HepG2 (cell line): Measurements from ENCODE around the gene CTLA4. TPM values are rescaled to one million over a fixed set of nuclear protein-coding genes. Genes with fewer than 3 reads are reported as not detected.

ENCODE experiments used
- ATAC-seq: fragments of 200-7000 bp; cut with Tn5 transposase; 3 replicates; pipeline ENCODE4 v1.9.1; 2020; ENCODE audit warnings: mild to moderate bottlenecking, moderate library complexity
- BruUV-seq: library from RNA; stranded (reverse); fragments of 400-500 nt; replicated peaks from 2 replicates; lab custom pipeline; 2021; lab: Mats Ljungman, UMichigan
- CTCF ChIA-PET: fragments of 300-600 bp; formaldehyde crosslinking; extraction: SDS; loops from one replicate; lab custom pipeline; 2021; ENCODE audit warnings: low total read pairs, inconsistent platforms, low intra/inter-chr PET ratio; lab: Yijun Ruan, JAX
- POLR2A ChIA-PET: fragments of 350-600 bp; sonication (Branson Sonifier 250); formaldehyde crosslinking; loops from one replicate; lab custom pipeline; 2020; ENCODE audit warnings: antibody characterized with exemption, inconsistent platforms; lab: Yijun Ruan, JAX
- DNase-seq: peaks from one replicate; pipeline ENCODE4 v3.0.0-alpha.2; 2015; ENCODE audit warnings: low spot score
- FAIRE-seq: peaks from 3 replicates; lab custom pipeline; 2011; peaks lifted over from hg19 to GRCh38; lab: Jason Lieb, UNC
- H2AFZ ChIP-seq: one replicate; pipeline ENCODE4 v1.6.1; 2011; ENCODE audit warnings: low read length, inconsistent platforms
- H3K27ac ChIP-seq: fragments of 300-600 bp; 3 replicates; pipeline ENCODE4 v1.8.0; 2011; ENCODE audit warnings: mixed run types, mild to moderate bottlenecking, mixed read lengths, low read length, inconsistent platforms; ENCODE audit not compliant: insufficient read depth; ENCODE audit errors: extremely low read length
- H3K27me3 ChIP-seq, 2 experiments: fragments of 200-600 bp in 1 of 2; 2 replicates in 1 of 2; 3 replicates in 1 of 2; pipeline versions ENCODE4 v1.6.0 to v1.8.0; 2011; ENCODE audit warnings: low read length in 2 of 2, mild to moderate bottlenecking in 2 of 2, moderate library complexity in 2 of 2, inconsistent platforms in 1 of 2; ENCODE audit not compliant: insufficient read depth in 2 of 2, control insufficient read depth in 1 of 2
- H3K36me3 ChIP-seq, 2 experiments: fragments of 200-600 bp in 1 of 2; replicated peaks in 1 of 2; 2 replicates in 1 of 2; 3 replicates in 1 of 2; pipeline versions ENCODE4 v1.5.1 to v1.8.0; 2011; ENCODE audit warnings: low read length in 2 of 2, inconsistent platforms in 1 of 2; ENCODE audit not compliant: insufficient read depth in 2 of 2, control insufficient read depth in 1 of 2
- H3K4me1 ChIP-seq: 2 replicates; pipeline ENCODE4 v1.5.1; 2012; ENCODE audit warnings: low read length, inconsistent platforms; ENCODE audit not compliant: insufficient read depth
- H3K4me2 ChIP-seq: 2 replicates; pipeline ENCODE4 v1.6.0; 2011; ENCODE audit warnings: low read depth, low read length, inconsistent platforms
- H3K4me3 ChIP-seq, 3 experiments: fragments of 200-600 bp in 1 of 3; sonication (generic), shearing (Covaris generic) in 1 of 3; replicated peaks in 1 of 3; 2 replicates each; pipeline ENCODE4 v1.5.1; 2011 to 2016; ENCODE audit warnings: low read length in 3 of 3, inconsistent platforms in 2 of 3, low read depth in 2 of 3, mild to moderate bottlenecking in 2 of 3, control low read depth in 1 of 3, mixed read lengths in 1 of 3; ENCODE audit not compliant: insufficient read depth in 1 of 3
- H3K79me2 ChIP-seq: one replicate; pipeline ENCODE4 v1.6.1; 2011; ENCODE audit warnings: low read length, inconsistent platforms; ENCODE audit not compliant: insufficient read depth
- H3K9ac ChIP-seq: 2 replicates; pipeline ENCODE4 v1.6.0; 2011; ENCODE audit warnings: mild to moderate bottlenecking, low read depth, low read length, inconsistent platforms; ENCODE audit not compliant: insufficient read depth
- H3K9me3 ChIP-seq: 2 replicates; pipeline ENCODE4 v1.5.1; 2012; ENCODE audit warnings: mild to moderate bottlenecking, low read length
- H4K20me1 ChIP-seq: 2 replicates; pipeline ENCODE4 v1.6.0; 2011; ENCODE audit warnings: inconsistent platforms, mild to moderate bottlenecking, low read length, moderate library complexity; ENCODE audit not compliant: insufficient read depth
- ARNT2 ChIP-seq: sonication (generic); formaldehyde crosslinking; IDR thresholded peaks from 2 replicates; pipeline ENCODE4 v1.8.0; 2022; ENCODE audit warnings: mild to moderate bottlenecking, low read depth, missing genetic modification reagents, moderate library complexity
- MED1 ChIP-seq: sonication (generic); formaldehyde crosslinking; IDR thresholded peaks from 2 replicates; pipeline ENCODE4 v1.4.0; 2020; ENCODE audit warnings: missing genetic modification reagents
- NFATC3 ChIP-seq: sonication (generic); formaldehyde crosslinking; IDR thresholded peaks from 2 replicates; pipeline ENCODE4 v1.5.1; 2020; ENCODE audit warnings: mild to moderate bottlenecking, missing genetic modification reagents
- NFRKB ChIP-seq: fragments of 450-650 bp; IDR thresholded peaks from 2 replicates; pipeline ENCODE4 v1.6.1; 2017
- POLR2A ChIP-seq, 2 experiments: IDR thresholded peaks; 2 replicates each; pipeline ENCODE4 v1.6.1; 2011; ENCODE audit warnings: low read depth in 2 of 2, low read length in 2 of 2, mild to moderate bottlenecking in 1 of 2, moderate library complexity in 1 of 2; ENCODE audit not compliant: insufficient read depth in 1 of 2
- RNF219 ChIP-seq: sonication (generic); formaldehyde crosslinking; IDR thresholded peaks from 2 replicates; pipeline ENCODE4 v1.5.0; 2020; ENCODE audit warnings: mild to moderate bottlenecking, missing genetic modification reagents
- TCF7 ChIP-seq: sonication (generic); IDR thresholded peaks from 2 replicates; pipeline ENCODE4 v1.6.1; 2016; ENCODE audit warnings: antibody characterized with exemption, low read depth
- TEAD3 ChIP-seq: optimal IDR thresholded peaks from 2 replicates; pipeline ENCODE3; 2016; ENCODE audit warnings: borderline replicate concordance
- THAP9 ChIP-seq: sonication (generic); formaldehyde crosslinking; IDR thresholded peaks from 2 replicates; pipeline ENCODE4; 2020; ENCODE audit warnings: missing genetic modification reagents, mild to moderate bottlenecking, borderline replicate concordance
- ZBTB10 ChIP-seq: sonication (generic); formaldehyde crosslinking; IDR thresholded peaks from 2 replicates; pipeline ENCODE4 v1.4.0; 2020; ENCODE audit warnings: missing genetic modification reagents, borderline replicate concordance
- ZBTB43 ChIP-seq: sonication (generic); formaldehyde crosslinking; conservative IDR thresholded peaks from 2 replicates; pipeline ENCODE4 v1.4.0; 2020; ENCODE audit warnings: missing genetic modification reagents
- ZEB1 ChIP-seq: IDR thresholded peaks from 2 replicates; pipeline ENCODE4 v1.6.1; 2012; ENCODE audit warnings: mild to moderate bottlenecking, low read depth, inconsistent platforms; ENCODE audit not compliant: insufficient replicate concordance
- ZNF124 ChIP-seq: sonication (generic); formaldehyde crosslinking; IDR thresholded peaks from 2 replicates; pipeline ENCODE4 v1.4.0; 2020; ENCODE audit warnings: missing genetic modification reagents
- ZNF550 ChIP-seq: sonication (generic); formaldehyde crosslinking; IDR thresholded peaks from 2 replicates; pipeline ENCODE4 v1.4.0; 2020; ENCODE audit warnings: mild to moderate bottlenecking, missing genetic modification reagents, borderline replicate concordance
- WGBS: methylation state at CpG from one replicate; pipeline ENCODE4 v1.1.6; 2017; ENCODE audit warnings: low lambda C conversion rate; 5-methylcytosine and 5-hydroxymethylcytosine counted together
- in situ Hi-C: cut with HindIII; loops from 2 replicates; pipeline ENCODE4 v1.10.0; 2017; ENCODE audit warnings: low pct_unique_long_range_greater_than_20kb; ENCODE audit not compliant: extremely low pct_ligation_motif_present
- intact Hi-C: fragments of 100-400 bp; cut with micrococcal nuclease; formaldehyde crosslinking; loops from one replicate; pipeline ENCODE4 v1.10.0; 2022; ENCODE audit not compliant: unreplicated experiment
- polyA plus RNA-seq, 8 experiments: library from polyadenylated mRNA; depleted of rRNA in 3 of 8; stranded (reverse) in 7 of 8; unstranded in 1 of 8; fragments of >200 nt; fragmentation: Illumina TruSeq in 4 of 8; extraction: Trizol in 4 of 8; gene quantifications; 2 replicates each; pipeline versions ENCODE4 v1.2.1 to v1.2.3, GENCODE V29; 2011 to 2016; ENCODE audit warnings: low read depth in 4 of 8, missing spikeins in 1 of 8, mixed read lengths in 1 of 8; ENCODE audit not compliant: insufficient read depth in 1 of 8
- total RNA-seq, 5 experiments: library from RNA; depleted of rRNA; stranded (reverse); fragments of >200 nt; fragmentation: Illumina TruSeq; extraction: Trizol; gene quantifications; 2 replicates each; pipeline ENCODE4 v1.2.3, GENCODE V29; 2016; ENCODE audit warnings: low read depth in 1 of 5

CTLA4 gene
- total and polyA plus RNA-seq, 2 of the 13 experiments (the other 11 are each of a cell fraction or from before 2014, with no cell fraction given), result 0.16 TPM; not detected in 1

GRCh38 chr2:203819434-203820133 lies 48.0 kb upstream of the CTLA4 start:
- FAIRE-seq (peak; percentile 95), DNase-seq (peak; percentile 97), ATAC-seq (peak; percentile 89)
- peak overlapping the region; percentile 41; the same call in 1 of the 2 replicates for H3K9ac ChIP-seq
- H2AFZ ChIP-seq, result no peak overlapping the region
- intact Hi-C loops, result loop anchor here (5.0 to 10.0 kb wide), 4 partner anchors 88 to 1245 kb away; no protein-coding TSS in a partner anchor
- H4K20me1 ChIP-seq, result no peaks in the 10 kb centered on the region
- H3K9me3 ChIP-seq, result no peaks in the 10 kb centered on the region
- no TSS peak for BruUV-seq
- peaks cover 52% of the 10 kb centered on the region for H3K4me1 ChIP-seq
- H3K4me3 ChIP-seq, result peak overlapping the region in 1 of 3 experiments; percentile 36; a peak in 2 of 6 replicates
- H3K79me2 ChIP-seq, result no peaks in the 10 kb centered on the region
- in situ Hi-C loops, result loop anchor here (5.0 to 25.0 kb wide), 5 partner anchors 165 to 1232 kb away; partner anchors contain the start of gene CYP20A1
- peak overlapping the region; percentile 80 for H3K27ac ChIP-seq
- peak overlapping the region; percentile 67 for H3K4me2 ChIP-seq
- H3K27me3 ChIP-seq, result no peaks in the 10 kb centered on the region
- no peaks in the 10 kb centered on the region for H3K36me3 ChIP-seq
- POLR2A ChIA-PET, result interaction anchor here (0.6 to 1.3 kb wide), 13 partner anchors 8 to 581 kb away, joined by 3 to 26 read pairs (median 3); partner anchors contain the start of genes ABI2 and CYP20A1
- CTCF ChIA-PET, result no interaction called here
- 40% methylated on average over 14 of the region's 14 CpGs for WGBS
- no peak for TF ChIP-seq ZEB1
- peak; percentile 68; the same call in 1 of the 2 replicates for TF ChIP-seq RNF219 (CRISPR knock-in tag)
- peak; percentile 53; the same call in 1 of the 2 replicates for TF ChIP-seq THAP9 (CRISPR knock-in tag)
- TF ChIP-seq ARNT2 (CRISPR knock-in tag), result peak; percentile 70; the same call in 1 of the 2 replicates
- peak; percentile 97 for TF ChIP-seq MED1 (CRISPR knock-in tag)
- TF ChIP-seq ZBTB43, result 0 out of 2 replicates have a peak, but pooled peaks have one; percentile 13
- peak; percentile 91 for TF ChIP-seq TEAD3 (CRISPR knock-in tag)
- TF ChIP-seq TCF7, result peak; percentile 88
- TF ChIP-seq NFRKB, result no peak
- 0 out of 2 replicates have a peak, but pooled peaks have one; percentile 76 for TF ChIP-seq ZNF550
- TF ChIP-seq POLR2A (IDR thresholded peaks at IDR 0.05; ENCODE audit: insufficient read depth in 1 of 2, low read depth in 2 of 2, low read length in 2 of 2), result 0 out of 4 replicates have a peak, but pooled peaks of 1 of the 2 experiments have one; percentile 38
- TF ChIP-seq NFATC3, result no peak
- TF ChIP-seq ZBTB10 (CRISPR knock-in tag), result peak; percentile 92
- TF ChIP-seq ZNF124 (CRISPR knock-in tag), result 0 out of 2 replicates have a peak, but pooled peaks have one; percentile 53
